ENCODE results near the gene TMA7B. TPM values are rescaled to one million over a fixed set of nuclear protein-coding genes. Genes with fewer than 3 reads are reported as not detected.

TMA7B gene
- total and polyA plus RNA-seq, 10 of the 15 experiments (the other 5 are each of a cell fraction or from before 2014, with no cell fraction given): 0.33 to 2.9 (median 1.8) TPM

- peak; percentile 95 for TF ChIP-seq SKIL (IDR thresholded peaks at IDR 0.05; ENCODE audit: low read depth, poor library complexity, severe bottlenecking)
- peak; percentile 97 for TF ChIP-seq PAX5 (IDR thresholded peaks at IDR 0.05; ENCODE audit: borderline replicate concordance, low read depth, low read length)
- TF ChIP-seq ZBTB11 (CRISPR knock-in tag; IDR thresholded peaks at IDR 0.05): no peak
- TF ChIP-seq TCF12 (IDR thresholded peaks at IDR 0.05; ENCODE audit: low read depth, low read length): peak; percentile 74; the same call in 1 of the 2 replicates
- TF ChIP-seq ZNF274 (IDR thresholded peaks at IDR 0.05; ENCODE audit: insufficient read depth, insufficient read length): no peak
- no peak for TF ChIP-seq ZBTB40 (IDR thresholded peaks at IDR 0.05; ENCODE audit: borderline replicate concordance)
- peak; percentile 85 for TF ChIP-seq GATAD2B (conservative IDR thresholded peaks at IDR 0.05; ENCODE audit: low read depth)
- no peak for TF ChIP-seq POLR2AphosphoS2 (IDR thresholded peaks at IDR 0.05; ENCODE audit: low read depth, low read length)
- peak; percentile 82 for TF ChIP-seq MTA2 (IDR thresholded peaks at IDR 0.05; ENCODE audit: low read depth)
- TF ChIP-seq SP1 (IDR thresholded peaks at IDR 0.05; ENCODE audit: low read depth, low read length): peak; percentile 28
- TF ChIP-seq CBX5 (IDR thresholded peaks at IDR 0.05; ENCODE audit: low read depth): peak; percentile 84; the same call in 1 of the 2 replicates
- TF ChIP-seq, protein P1, sequence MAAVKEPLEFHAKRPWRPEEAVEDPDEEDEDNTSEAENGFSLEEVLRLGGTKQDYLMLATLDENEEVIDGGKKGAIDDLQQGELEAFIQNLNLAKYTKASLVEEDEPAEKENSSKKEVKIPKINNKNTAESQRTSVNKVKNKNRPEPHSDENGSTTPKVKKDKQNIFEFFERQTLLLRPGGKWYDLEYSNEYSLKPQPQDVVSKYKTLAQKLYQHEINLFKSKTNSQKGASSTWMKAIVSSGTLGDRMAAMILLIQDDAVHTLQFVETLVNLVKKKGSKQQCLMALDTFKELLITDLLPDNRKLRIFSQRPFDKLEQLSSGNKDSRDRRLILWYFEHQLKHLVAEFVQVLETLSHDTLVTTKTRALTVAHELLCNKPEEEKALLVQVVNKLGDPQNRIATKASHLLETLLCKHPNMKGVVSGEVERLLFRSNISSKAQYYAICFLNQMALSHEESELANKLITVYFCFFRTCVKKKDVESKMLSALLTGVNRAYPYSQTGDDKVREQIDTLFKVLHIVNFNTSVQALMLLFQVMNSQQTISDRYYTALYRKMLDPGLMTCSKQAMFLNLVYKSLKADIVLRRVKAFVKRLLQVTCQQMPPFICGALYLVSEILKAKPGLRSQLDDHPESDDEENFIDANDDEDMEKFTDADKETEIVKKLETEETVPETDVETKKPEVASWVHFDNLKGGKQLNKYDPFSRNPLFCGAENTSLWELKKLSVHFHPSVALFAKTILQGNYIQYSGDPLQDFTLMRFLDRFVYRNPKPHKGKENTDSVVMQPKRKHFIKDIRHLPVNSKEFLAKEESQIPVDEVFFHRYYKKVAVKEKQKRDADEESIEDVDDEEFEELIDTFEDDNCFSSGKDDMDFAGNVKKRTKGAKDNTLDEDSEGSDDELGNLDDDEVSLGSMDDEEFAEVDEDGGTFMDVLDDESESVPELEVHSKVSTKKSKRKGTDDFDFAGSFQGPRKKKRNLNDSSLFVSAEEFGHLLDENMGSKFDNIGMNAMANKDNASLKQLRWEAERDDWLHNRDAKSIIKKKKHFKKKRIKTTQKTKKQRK (IDR thresholded peaks at IDR 0.05; ENCODE audit: low read depth, low read length): no peak
These were observed 872 bp downstream of the TMA7B start (continued) for GRCh38 chr22:39960791-39961746.

Measured in GM12878 (cell line).